HL-60 (cell line): ENCODE data around the gene CRY2.
A peak's percentile ranks its signal among the peaks of the same experiment; 100 is the strongest.

Experiments
- DNase-seq, 2 experiments: peaks; one replicate each; pipeline ENCODE4 v3.0.0-alpha.2; 2010 to 2020; ENCODE audit warnings: low read depth in 1 of 2, low spot score in 1 of 2
- H3K27ac ChIP-seq: fragments of 250-450 bp; sonication (Bioruptor Pico); replicated peaks from 2 replicates; pipeline ENCODE4 v1.5.1; 2020; ENCODE audit warnings: mild to moderate bottlenecking, moderate library complexity
- H3K27me3 ChIP-seq: fragments of 250-450 bp; sonication (Bioruptor Pico); 2 replicates; pipeline ENCODE4 v1.5.1; 2021; ENCODE audit warnings: mild to moderate bottlenecking, moderate library complexity; ENCODE audit not compliant: insufficient read depth, poor library complexity, severe bottlenecking
- H3K4me3 ChIP-seq: replicated peaks from 2 replicates; pipeline ENCODE4 v1.5.1; 2011; ENCODE audit warnings: mild to moderate bottlenecking, control low read depth, low read length; ENCODE audit not compliant: insufficient read depth
- CTCF ChIP-seq: IDR thresholded peaks from one replicate; pipeline ENCODE4 v1.5.1; 2011; ENCODE audit warnings: low read length, control low read depth, inconsistent platforms; ENCODE audit not compliant: insufficient read depth
- GABPA ChIP-seq: IDR thresholded peaks from 2 replicates; pipeline ENCODE4 v1.6.1; 2012; ENCODE audit warnings: low read depth
- POLR2AphosphoS5 ChIP-seq: IDR thresholded peaks from 2 replicates; pipeline ENCODE4 v1.6.1; 2012; ENCODE audit warnings: low read depth
- REST ChIP-seq: IDR thresholded peaks from 2 replicates; pipeline ENCODE4 v1.6.1; 2012; ENCODE audit warnings: low read depth; ENCODE audit not compliant: insufficient replicate concordance
- SPI1 ChIP-seq: IDR thresholded peaks from 2 replicates; pipeline ENCODE4 v1.6.1; 2012; ENCODE audit warnings: low read depth, mild to moderate bottlenecking, borderline replicate concordance

CRY2 gene

GRCh38 chr11:45857961-45858474 is 10.7 kb downstream of the CRY2 start:
- TF ChIP-seq GABPA (no peak), REST (no peak), POLR2AphosphoS5 (no peak), CTCF (no peak)
- H3K4me3 ChIP-seq, result no peak overlapping the region
- peak; percentile 17 to 31 for DNase-seq
- H3K27ac ChIP-seq, result no peak overlapping the region
- no peaks in the 10 kb centered on the region for H3K27me3 ChIP-seq

GRCh38 chr11:45858751-45859398 is 11.6 kb downstream of the CRY2 start:
- TF ChIP-seq REST, result no peak
- no peak for TF ChIP-seq POLR2AphosphoS5
- no peak for TF ChIP-seq GABPA
- no peak for TF ChIP-seq CTCF
- TF ChIP-seq SPI1, result no peak
- H3K27ac ChIP-seq, result no peak overlapping the region
- H3K4me3 ChIP-seq, result no peak overlapping the region
- DNase-seq, result no peak
- H3K27me3 ChIP-seq, result no peaks in the 10 kb centered on the region

- no peak for DNase-seq
- Histone ChIP-seq H3K4me3 (no peak overlapping the region), H3K27me3 (no peaks in the 10 kb centered on the region), H3K27ac (no peak overlapping the region)
- no peak for TF ChIP-seq SPI1
- TF ChIP-seq CTCF, result no peak
- TF ChIP-seq POLR2AphosphoS5, result no peak
- no peak for TF ChIP-seq GABPA
- TF ChIP-seq REST, result no peak
Observed at GRCh38 chr11:45859661-45860140, 12.4 kb downstream of the CRY2 start.
